GM18507 (cell line): Measurements from ENCODE around the gene MOCS3.

ENCODE experiments used
- DNase-seq: peaks from one replicate; pipeline ENCODE4 v3.0.0; 2011; ENCODE audit warnings: low read depth; ENCODE audit not compliant: insufficient read length; ENCODE audit errors: extremely low spot score
- FAIRE-seq: peaks from 2 replicates; lab custom pipeline; 2011; peaks lifted over from hg19 to GRCh38; lab: Jason Lieb, UNC

The MOCS3 gene

GRCh38 chr20:50930976-50931305, 27.7 kb upstream of the MOCS3 start:
- no peak for FAIRE-seq
- DNase-seq = no peak

GRCh38 chr20:50931306-50932015, 27.2 kb upstream of the MOCS3 start, which contains the start of gene ADNP:
ADNP (minus strand) TSS chr20:50931437; CDS start chr20:50903996, 27,441 bp downstream.
- FAIRE-seq (peak; percentile 66), DNase-seq (peak; percentile 38)

GRCh38 chr20:50932016-50932485, 26.6 kb upstream of the MOCS3 start:
- DNase-seq (no peak), FAIRE-seq (no peak)

- DNase-seq (no peak), FAIRE-seq (no peak)
Observed at GRCh38 chr20:50932691-50933280, 25.8 kb upstream of the MOCS3 start.

GRCh38 chr20:50933589-50933988, 25.0 kb upstream of the MOCS3 start:
- DNase-seq = no peak
- FAIRE-seq = no peak

- DNase-seq (no peak), FAIRE-seq (no peak)
Observed at GRCh38 chr20:50943069-50943468, 15.5 kb upstream of the MOCS3 start.

GRCh38 chr20:50948132-50948785, 10.4 kb upstream of the MOCS3 start:
- DNase-seq = no peak

GRCh38 chr20:50953196-50953595, 5.4 kb upstream of the MOCS3 start:
- DNase-seq (no peak), FAIRE-seq (no peak)

More at GRCh38 chr20:50948132-50948785, 10.4 kb upstream of the MOCS3 start:
- no peak for FAIRE-seq

GRCh38 chr20:50953821-50954220, 4.8 kb upstream of the MOCS3 start:
- FAIRE-seq (no peak), DNase-seq (no peak)

- DNase-seq = no peak
- FAIRE-seq = no peak
Observed at GRCh38 chr20:50957276-50957675, 1.3 kb upstream of the MOCS3 start.

- FAIRE-seq (no peak), DNase-seq (peak; percentile 63)
Observed at GRCh38 chr20:50957798-50958614, 612 bp upstream of the MOCS3 start, which contains the start of gene DPM1. DPM1 (minus strand) TSS chr20:50958532; CDS start chr20:50958523, 9 bp downstream.

GRCh38 chr20:50959543-50960126, 1.0 kb downstream of the MOCS3 start:
- DNase-seq (no peak), FAIRE-seq (no peak)

GRCh38 chr20:50967586-50967985, 9.0 kb downstream of the MOCS3 start:
- DNase-seq = no peak
- no peak for FAIRE-seq

GRCh38 chr20:50968289-50968688, 9.7 kb downstream of the MOCS3 start:
- DNase-seq (no peak), FAIRE-seq (no peak)

- FAIRE-seq = no peak
- no peak for DNase-seq
Observed at GRCh38 chr20:50969435-50969834, 10.8 kb downstream of the MOCS3 start.

GRCh38 chr20:50969912-50970311, 11.3 kb downstream of the MOCS3 start:
- FAIRE-seq = no peak
- no peak for DNase-seq

- no peak for DNase-seq
- no peak for FAIRE-seq
Observed at GRCh38 chr20:50975701-50976330, 17.2 kb downstream of the MOCS3 start.

GRCh38 chr20:50977066-50978021, 18.7 kb downstream of the MOCS3 start:
- no peak for FAIRE-seq
- DNase-seq = no peak
